DMS153 (cell line): ENCODE data around the gene HAUS7.

Source experiments
- DNase-seq: peaks from one replicate; lab custom pipeline; 2025; lab: John Stamatoyannopoulos, UW

The HAUS7 gene

GRCh38 chrX:153476666-153477363 is 6.4 kb upstream of the HAUS7 start:
- no peak for DNase-seq

- no peak for DNase-seq
Measured at GRCh38 chrX:153475751-153476281, 5.4 kb upstream of the HAUS7 start.

- DNase-seq: no peak
Measured at GRCh38 chrX:153475271-153475670, 4.9 kb upstream of the HAUS7 start.

- DNase-seq: no peak
Measured at GRCh38 chrX:153474718-153475117, 4.3 kb upstream of the HAUS7 start.

GRCh38 chrX:153474266-153474665 is 3.9 kb upstream of the HAUS7 start:
- no peak for DNase-seq

- DNase-seq: no peak
Measured at GRCh38 chrX:153473126-153473525, 2.8 kb upstream of the HAUS7 start.

- DNase-seq: no peak
Measured at GRCh38 chrX:153471663-153472280, 1.4 kb upstream of the HAUS7 start.

GRCh38 chrX:153469811-153470410 is 465 bp downstream of the HAUS7 start:
- DNase-seq: no peak

GRCh38 chrX:153468008-153468580 is 2.3 kb downstream of the HAUS7 start:
- no peak for DNase-seq

GRCh38 chrX:153465691-153466380 is 4.5 kb downstream of the HAUS7 start:
- DNase-seq: no peak

- no peak for DNase-seq
Measured at GRCh38 chrX:153464116-153464515, 6.3 kb downstream of the HAUS7 start.

- DNase-seq: no peak
Measured at GRCh38 chrX:153463556-153463955, 6.8 kb downstream of the HAUS7 start.

- no peak for DNase-seq
Measured at GRCh38 chrX:153463031-153463430, 7.3 kb downstream of the HAUS7 start.

- no peak for DNase-seq
Measured at GRCh38 chrX:153462291-153462690, 8.1 kb downstream of the HAUS7 start.

- no peak for DNase-seq
Measured at GRCh38 chrX:153460826-153461225, 9.6 kb downstream of the HAUS7 start.

GRCh38 chrX:153459986-153460385 is 10.4 kb downstream of the HAUS7 start:
- DNase-seq: no peak

GRCh38 chrX:153458476-153458875 is 11.9 kb downstream of the HAUS7 start:
- DNase-seq: no peak

- DNase-seq: no peak
Measured at GRCh38 chrX:153457827-153458466, 12.4 kb downstream of the HAUS7 start.

- no peak for DNase-seq
Measured at GRCh38 chrX:153457136-153457825, 13.1 kb downstream of the HAUS7 start.

- no peak for DNase-seq
Measured at GRCh38 chrX:153456704-153457103, 13.7 kb downstream of the HAUS7 start.

- DNase-seq: no peak
Measured at GRCh38 chrX:153456161-153456560, 14.2 kb downstream of the HAUS7 start.
